ENCODE data around the gene POLD2.

DNA sequence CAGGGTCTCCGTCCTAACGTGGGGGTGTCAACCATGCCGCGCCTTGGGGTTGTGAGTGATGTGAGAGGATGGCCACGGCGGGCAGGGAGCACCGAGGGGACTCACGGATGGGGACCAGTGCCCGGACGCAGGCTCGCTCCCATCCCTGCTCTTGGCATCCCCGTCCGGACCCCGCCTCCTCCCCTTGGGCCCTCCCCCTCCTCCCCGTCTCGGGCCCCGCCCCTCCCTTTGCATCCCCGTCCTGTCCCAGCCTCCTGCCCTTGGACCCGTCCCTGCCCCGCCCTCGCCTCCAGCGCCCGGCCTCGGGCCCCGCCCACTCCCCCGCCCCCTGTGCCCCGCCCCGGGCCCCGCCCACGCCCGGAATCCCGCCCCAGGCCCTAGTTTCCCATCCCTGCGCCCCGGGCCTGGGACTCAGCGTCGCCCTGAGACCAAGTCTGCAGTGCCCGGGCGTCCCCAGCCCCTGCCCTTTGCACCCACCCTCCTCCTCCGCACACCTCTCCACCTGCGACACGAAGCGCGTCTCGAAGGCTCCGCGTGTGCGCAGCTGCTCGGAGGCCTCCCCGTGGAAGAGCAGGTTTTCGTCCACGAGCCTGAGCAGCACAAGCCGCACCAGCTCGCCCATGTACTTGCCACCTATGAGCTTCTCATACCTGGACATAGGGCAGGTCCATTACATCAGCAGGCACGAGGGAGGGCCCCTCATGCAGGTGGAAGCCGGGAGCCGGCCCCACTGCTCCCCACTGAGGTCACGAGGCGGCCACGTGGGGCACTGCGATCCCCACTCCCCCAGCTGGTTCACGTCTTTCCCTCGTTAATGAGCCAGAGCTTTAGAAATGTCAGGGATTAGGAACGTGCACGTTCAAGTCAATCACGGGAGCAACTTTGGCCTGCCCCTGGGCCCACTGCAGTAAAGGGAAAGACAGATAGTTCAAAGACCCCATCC is 22.9 kb upstream of the POLD2 start:
- TF ChIP-seq ZNF274 (IDR thresholded peaks at IDR 0.05; ENCODE audit: low read depth, low read length), result no peak
- no peak for TF ChIP-seq YY1 (IDR thresholded peaks at IDR 0.05; ENCODE audit: insufficient read depth, insufficient read length)
- TF ChIP-seq SUZ12 (IDR thresholded peaks at IDR 0.05; ENCODE audit: extremely low read depth, insufficient read depth, insufficient read length), result no peak

Data from NT2/D1 (cell line).